HG02943 (cell line): Measurements from ENCODE around the gene HAT1.
"Not testable (repeated sequence)": the region's sequence is repeated elsewhere in the genome, so short reads cannot be mapped to it uniquely, and the experiment has no call there.

ENCODE experiments used
- ATAC-seq: cut with Tn5 transposase; IDR thresholded peaks from one replicate; pipeline ENCODE4 v1.9.1; 2021; ENCODE audit warnings: mild to moderate bottlenecking, low read depth, moderate library complexity; ENCODE audit not compliant: unreplicated experiment

The HAT1 gene

GRCh38 chr2:171966688-171967087, 44.4 kb downstream of the HAT1 start:
- no peak for ATAC-seq

GRCh38 chr2:171968509-171968908, 46.2 kb downstream of the HAT1 start:
- no peak for ATAC-seq

- ATAC-seq: no peak
Observed at GRCh38 chr2:171972329-171972982, 50.2 kb downstream of the HAT1 start.

- ATAC-seq: no peak
Observed at GRCh38 chr2:171979103-171979502, 56.8 kb downstream of the HAT1 start.

GRCh38 chr2:171983924-171984323, 61.7 kb downstream of the HAT1 start:
- ATAC-seq: not testable (repeated sequence)

- ATAC-seq: no peak
Observed at GRCh38 chr2:171985076-171985475, 62.8 kb downstream of the HAT1 start.

- ATAC-seq: no peak
Observed at GRCh38 chr2:171986778-171987177, 64.5 kb downstream of the HAT1 start.

- ATAC-seq: no peak
Observed at GRCh38 chr2:171991027-171991426, 68.8 kb downstream of the HAT1 start.

GRCh38 chr2:171995586-171995985, 73.3 kb downstream of the HAT1 start:
- ATAC-seq: no peak

GRCh38 chr2:171996021-171996420, 73.8 kb downstream of the HAT1 start:
- no peak for ATAC-seq

- ATAC-seq: not testable (repeated sequence)
Observed at GRCh38 chr2:171997031-171997430, 74.8 kb downstream of the HAT1 start.

- ATAC-seq: no peak
Observed at GRCh38 chr2:171999161-171999560, 76.9 kb downstream of the HAT1 start.

- peak; percentile 93 for ATAC-seq
Observed at GRCh38 chr2:171999604-172000469, 77.6 kb downstream of the HAT1 start, which contains the start of gene METAP1D. Gene METAP1D, plus strand, starts transcription at chr2:171999953. Its CDS starts 17 bp downstream, at chr2:171999970.

- ATAC-seq: no peak
Observed at GRCh38 chr2:172000696-172001361, 78.6 kb downstream of the HAT1 start.

- ATAC-seq: no peak
Observed at GRCh38 chr2:172007372-172007771, 85.1 kb downstream of the HAT1 start.

- no peak for ATAC-seq
Observed at GRCh38 chr2:172009823-172010222, 87.6 kb downstream of the HAT1 start.

GRCh38 chr2:172011812-172012575, 89.7 kb downstream of the HAT1 start:
- no peak for ATAC-seq

GRCh38 chr2:172012677-172013391, 90.6 kb downstream of the HAT1 start:
- no peak for ATAC-seq

- no peak for ATAC-seq
Observed at GRCh38 chr2:172013396-172013795, 91.1 kb downstream of the HAT1 start.
